ENCODE data around the gene FAM170B. TPM values are rescaled to one million over a fixed set of nuclear protein-coding genes. Genes with fewer than 3 reads are reported as not detected.
A peak's percentile ranks its signal among the peaks of the same experiment; 100 is the strongest.

The FAM170B gene
- total RNA-seq, 1 donor from 2014 or later: not detected

DNA sequence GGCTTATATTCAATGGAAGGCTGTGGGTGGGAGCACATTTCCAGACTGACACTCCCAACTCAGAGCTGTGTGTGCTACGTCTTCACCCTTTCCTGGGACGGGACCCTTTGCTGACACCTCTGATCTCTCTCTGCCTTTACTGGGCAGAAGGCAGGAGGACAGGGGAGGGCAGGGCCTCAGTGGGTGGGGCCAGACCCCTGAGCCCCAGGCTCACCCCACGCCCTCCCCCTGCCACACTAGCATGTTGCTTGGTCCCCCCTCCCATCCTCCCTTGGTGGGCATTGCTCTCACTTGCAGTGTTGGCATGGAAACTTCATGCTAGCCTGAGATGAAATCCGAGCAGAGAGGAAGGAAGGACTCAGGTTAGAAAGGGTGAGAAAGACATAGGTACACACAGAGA, 36.0 kb upstream of the FAM170B start:
- intact Hi-C loops (cut with DNase I): no loop called here

DNA sequence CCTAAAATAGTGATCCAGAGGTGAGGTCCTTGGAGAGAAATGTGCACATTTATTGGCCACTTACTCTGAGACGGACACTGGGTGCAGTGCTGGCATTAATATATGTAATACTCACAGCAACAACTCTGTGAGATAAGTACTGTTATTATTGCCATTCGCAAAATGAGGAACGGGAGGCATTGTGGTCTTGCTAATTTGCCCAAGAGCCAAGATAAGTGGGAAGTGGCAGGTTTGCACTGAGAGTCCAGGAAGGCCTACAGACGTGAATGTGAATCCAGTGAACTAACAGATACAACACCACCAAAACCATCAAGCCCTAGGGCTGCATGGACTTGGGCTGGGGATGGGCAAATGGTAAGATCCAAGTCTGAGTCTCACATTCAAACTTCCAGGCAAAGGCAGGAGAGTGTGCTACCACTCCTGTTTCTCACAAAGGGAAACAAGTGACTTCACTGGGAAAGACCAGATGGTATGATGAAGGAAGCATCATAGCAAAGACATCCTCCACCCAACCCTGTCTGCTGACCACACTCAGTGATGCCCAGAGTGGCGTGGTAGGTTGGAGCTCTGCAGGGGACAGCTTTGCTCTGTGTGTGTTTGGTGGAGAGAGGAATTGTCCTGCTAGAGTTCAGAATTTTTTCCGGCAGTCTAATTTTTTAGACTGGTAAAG, 35.1 kb upstream of the FAM170B start:
- no peaks in the 10 kb centered on the region for H3K4me1 ChIP-seq
- no peaks in the 10 kb centered on the region for H3K27me3 ChIP-seq
- DNase-seq (ENCODE audit: extremely low spot score in 2 of 2): peak; percentile 40 to 64
- no peaks in the 10 kb centered on the region for H3K9me3 ChIP-seq
- intact Hi-C loops (cut with DNase I): no loop called here
- H3K4me3 ChIP-seq: no peak overlapping the region
- no peak overlapping the region for H3K27ac ChIP-seq
- no peaks in the 10 kb centered on the region for H3K36me3 ChIP-seq
- TF ChIP-seq, protein P1, sequence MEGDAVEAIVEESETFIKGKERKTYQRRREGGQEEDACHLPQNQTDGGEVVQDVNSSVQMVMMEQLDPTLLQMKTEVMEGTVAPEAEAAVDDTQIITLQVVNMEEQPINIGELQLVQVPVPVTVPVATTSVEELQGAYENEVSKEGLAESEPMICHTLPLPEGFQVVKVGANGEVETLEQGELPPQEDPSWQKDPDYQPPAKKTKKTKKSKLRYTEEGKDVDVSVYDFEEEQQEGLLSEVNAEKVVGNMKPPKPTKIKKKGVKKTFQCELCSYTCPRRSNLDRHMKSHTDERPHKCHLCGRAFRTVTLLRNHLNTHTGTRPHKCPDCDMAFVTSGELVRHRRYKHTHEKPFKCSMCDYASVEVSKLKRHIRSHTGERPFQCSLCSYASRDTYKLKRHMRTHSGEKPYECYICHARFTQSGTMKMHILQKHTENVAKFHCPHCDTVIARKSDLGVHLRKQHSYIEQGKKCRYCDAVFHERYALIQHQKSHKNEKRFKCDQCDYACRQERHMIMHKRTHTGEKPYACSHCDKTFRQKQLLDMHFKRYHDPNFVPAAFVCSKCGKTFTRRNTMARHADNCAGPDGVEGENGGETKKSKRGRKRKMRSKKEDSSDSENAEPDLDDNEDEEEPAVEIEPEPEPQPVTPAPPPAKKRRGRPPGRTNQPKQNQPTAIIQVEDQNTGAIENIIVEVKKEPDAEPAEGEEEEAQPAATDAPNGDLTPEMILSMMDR (IDR thresholded peaks at IDR 0.05): no peak
- TF ChIP-seq POLR2AphosphoS5 (IDR thresholded peaks at IDR 0.05; ENCODE audit: insufficient read depth in 1 of 2, low read depth in 1 of 2) (no peak), POLR2A (IDR thresholded peaks at IDR 0.05) (no peak)

More for the DNA sequence above, 36.0 kb upstream of the FAM170B start:
- Histone ChIP-seq H3K27me3 (no peaks in the 10 kb centered on the region), H3K4me3 (no peak overlapping the region), H3K9me3 (no peaks in the 10 kb centered on the region), H3K4me1 (no peaks in the 10 kb centered on the region), H3K36me3 (no peaks in the 10 kb centered on the region), H3K27ac (no peak overlapping the region)
- peak; percentile 34 to 61 for DNase-seq (ENCODE audit: extremely low spot score in 2 of 2)
- TF ChIP-seq, protein P1 (IDR thresholded peaks at IDR 0.05): no peak
- no peak for TF ChIP-seq POLR2A (IDR thresholded peaks at IDR 0.05)
- no peak for TF ChIP-seq POLR2AphosphoS5 (IDR thresholded peaks at IDR 0.05; ENCODE audit: insufficient read depth in 1 of 2, low read depth in 1 of 2)

DNA sequence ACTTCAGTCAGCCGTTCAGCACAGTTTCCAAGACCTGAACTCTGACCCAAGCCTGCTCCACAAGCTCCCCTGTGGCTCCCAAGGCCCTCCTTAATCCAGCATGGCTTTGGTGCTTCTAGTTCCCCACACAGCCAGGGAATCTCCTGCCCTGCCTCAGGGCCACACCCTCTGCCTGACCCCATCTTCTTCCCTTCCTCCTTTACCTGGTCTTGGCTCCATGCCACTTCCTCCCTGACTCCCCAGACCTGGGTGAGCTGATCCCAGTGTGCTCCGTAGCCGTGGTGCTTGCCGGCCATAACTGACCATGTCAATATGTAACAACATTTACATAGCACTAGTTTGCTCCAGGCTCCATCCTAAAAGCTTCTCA, 34.3 kb upstream of the FAM170B start:
- intact Hi-C loops (cut with DNase I): no loop called here
- no peak for TF ChIP-seq POLR2AphosphoS5 (IDR thresholded peaks at IDR 0.05; ENCODE audit: insufficient read depth in 1 of 2, low read depth in 1 of 2)
- no peak for TF ChIP-seq POLR2A (IDR thresholded peaks at IDR 0.05)
- TF ChIP-seq, protein P1 (IDR thresholded peaks at IDR 0.05): no peak

DNA sequence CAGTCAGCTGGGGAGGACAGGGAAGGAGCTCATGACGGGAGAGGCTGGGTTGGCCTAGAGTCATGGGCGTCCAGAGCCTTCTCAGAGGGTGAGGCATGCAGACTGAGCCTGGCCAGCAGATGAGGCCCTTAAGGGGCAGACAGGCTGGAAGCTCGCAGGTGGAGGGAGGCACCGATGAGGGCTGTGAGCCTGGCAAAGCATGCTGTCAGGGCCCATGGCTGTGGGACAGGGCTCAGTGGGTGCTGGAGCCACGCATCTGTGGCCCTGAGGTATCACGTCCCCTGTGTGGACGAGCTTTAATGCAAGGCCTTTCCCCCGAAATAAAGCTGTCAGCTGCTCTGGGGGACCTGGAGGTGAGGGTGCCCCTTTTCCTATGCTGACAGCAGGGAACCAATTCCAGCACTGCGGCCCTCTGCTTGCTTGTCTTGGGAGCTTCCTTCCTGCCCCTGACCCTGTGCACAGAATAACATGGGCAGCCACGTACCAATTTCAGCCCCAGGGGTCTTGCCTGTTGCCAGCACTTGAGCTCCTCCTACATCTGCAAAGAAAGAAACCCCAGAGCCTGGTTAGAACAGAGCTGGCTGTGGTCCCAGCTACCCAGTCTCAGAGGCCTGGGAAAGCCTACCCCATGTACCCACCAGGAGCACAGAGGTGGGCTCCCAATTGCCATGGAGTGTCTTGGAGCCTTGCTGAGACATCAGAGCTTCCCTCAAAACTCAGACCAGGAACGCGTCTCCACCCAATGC, 33.8 kb upstream of the FAM170B start:
- Histone ChIP-seq H3K9me3 (no peaks in the 10 kb centered on the region), H3K4me1 (no peaks in the 10 kb centered on the region), H3K27me3 (no peaks in the 10 kb centered on the region), H3K27ac (no peak overlapping the region), H3K4me3 (no peak overlapping the region), H3K36me3 (no peaks in the 10 kb centered on the region)
- intact Hi-C loops (cut with DNase I): no loop called here
- no peak for TF ChIP-seq POLR2AphosphoS5 (IDR thresholded peaks at IDR 0.05; ENCODE audit: insufficient read depth in 1 of 2, low read depth in 1 of 2)
- TF ChIP-seq, protein P1 (IDR thresholded peaks at IDR 0.05): no peak
- no peak for TF ChIP-seq POLR2A (IDR thresholded peaks at IDR 0.05)
- peak; percentile 70 to 93 for DNase-seq (ENCODE audit: extremely low spot score in 2 of 2)

More for the DNA sequence above, 34.3 kb upstream of the FAM170B start:
- H3K4me3 ChIP-seq: no peak overlapping the region
- H3K27me3 ChIP-seq: no peaks in the 10 kb centered on the region
- no peak overlapping the region for H3K27ac ChIP-seq
- DNase-seq (ENCODE audit: extremely low spot score in 2 of 2): peak; percentile 32 to 49
- no peaks in the 10 kb centered on the region for H3K4me1 ChIP-seq
- H3K36me3 ChIP-seq: no peaks in the 10 kb centered on the region
- H3K9me3 ChIP-seq: no peaks in the 10 kb centered on the region

All from vagina (tissue), 2 donors.